NCI-H2196 treated with DMSO at 0.1 percent for 48 hours (cell line): ENCODE results near the gene CDH2.

Source experiments
- DNase-seq: peaks from one replicate; lab custom pipeline; 2025; ENCODE audit not compliant: unreplicated experiment; lab: John Stamatoyannopoulos, UW

CDH2 gene

DNA sequence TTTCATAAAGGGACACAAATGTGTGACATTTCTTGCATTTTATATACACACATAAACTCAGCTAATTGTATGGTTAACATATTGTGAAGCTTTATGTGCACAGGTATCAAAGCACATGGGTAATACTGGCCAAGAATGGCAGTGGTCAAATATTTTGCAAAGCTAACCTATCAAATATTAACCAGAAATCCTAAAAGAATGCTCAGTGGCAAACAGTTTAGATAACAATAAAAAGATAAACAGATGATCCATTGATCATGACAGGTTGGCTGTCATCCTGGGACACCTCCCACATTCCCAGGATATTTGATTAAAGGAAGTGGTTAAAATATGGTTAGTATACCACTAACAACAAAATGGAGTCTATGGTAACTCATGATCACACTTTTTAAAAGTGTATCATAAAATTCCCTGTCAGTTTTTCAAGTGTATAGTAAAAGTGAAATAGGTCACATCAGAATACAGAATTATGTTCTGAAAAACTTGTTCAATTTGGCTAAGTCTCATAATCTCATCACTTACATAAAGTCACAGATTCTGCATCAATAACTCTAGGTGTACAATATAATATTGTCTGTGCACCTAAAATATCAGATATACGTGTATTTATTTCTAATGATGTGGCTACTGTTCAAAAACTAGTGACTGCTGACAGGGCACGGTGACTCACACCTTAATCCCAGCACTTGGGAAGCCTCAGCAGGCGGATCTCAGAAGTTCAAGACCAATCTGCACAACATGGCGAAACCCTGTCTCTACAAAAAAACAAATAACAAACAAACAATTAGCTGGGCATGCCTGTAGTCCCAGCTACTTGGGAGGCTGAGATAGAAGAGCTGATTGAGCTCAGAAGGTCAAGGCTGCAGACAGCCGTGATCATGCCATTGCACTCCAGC lies 48.9 kb downstream of the CDH2 start:
- no peak for DNase-seq

DNA sequence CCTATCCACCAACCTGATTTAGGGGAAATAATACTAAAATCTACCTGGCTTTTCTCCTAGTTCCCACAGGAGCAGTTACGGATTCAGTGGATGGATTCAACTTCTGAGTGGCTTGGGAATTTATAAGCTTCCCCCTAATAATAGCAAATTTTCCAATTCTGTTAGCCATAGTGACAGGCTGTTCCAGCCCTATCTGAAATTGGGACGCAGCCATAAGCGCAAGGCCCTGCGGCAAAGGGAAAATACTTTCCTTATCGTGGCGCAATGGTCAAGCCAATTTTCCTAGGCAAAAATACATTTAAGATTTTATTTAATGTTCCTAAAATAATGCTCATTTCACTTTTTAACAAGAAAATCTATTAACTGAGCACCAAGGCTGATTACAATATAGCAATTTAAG lies 49.7 kb downstream of the CDH2 start:
- no peak for DNase-seq

DNA sequence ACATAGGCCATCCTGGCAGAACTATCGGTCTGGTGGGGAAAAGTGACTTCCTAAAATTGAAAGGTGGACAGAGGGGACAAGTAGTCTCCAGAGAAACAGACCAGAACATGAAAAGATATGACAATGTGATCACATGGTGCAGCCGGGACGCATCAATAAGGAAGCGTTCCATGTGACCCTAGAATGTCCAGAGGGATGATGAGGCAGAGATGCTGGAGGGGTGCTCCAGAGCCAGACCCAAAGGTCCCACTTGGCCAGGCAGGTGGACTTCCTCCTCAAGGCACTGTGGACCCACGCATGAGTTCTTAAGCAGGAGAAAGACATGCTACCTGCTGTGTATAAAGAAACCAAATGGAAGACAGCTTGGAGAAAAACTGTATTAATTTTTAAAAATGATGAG lies 50.2 kb downstream of the CDH2 start:
- DNase-seq, result no peak

DNA sequence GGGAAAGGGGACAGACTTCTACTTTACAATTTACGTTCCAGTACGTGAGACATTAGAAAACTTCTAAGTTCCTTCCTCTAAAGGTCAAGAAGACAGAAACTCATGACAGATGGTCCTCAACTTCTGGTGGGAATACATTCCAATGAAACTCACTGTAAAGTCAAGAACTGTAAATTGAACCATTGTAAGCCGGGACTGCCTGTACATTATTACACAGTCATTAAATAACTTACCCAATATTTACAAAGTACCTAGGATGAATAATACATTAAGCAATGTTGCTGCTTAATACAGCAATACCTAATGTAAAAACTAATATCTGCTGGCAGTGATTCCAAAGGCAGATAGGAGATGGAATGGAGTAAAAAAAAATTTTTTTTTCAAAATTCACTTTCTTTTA lies 51.9 kb downstream of the CDH2 start:
- DNase-seq, result no peak

DNA sequence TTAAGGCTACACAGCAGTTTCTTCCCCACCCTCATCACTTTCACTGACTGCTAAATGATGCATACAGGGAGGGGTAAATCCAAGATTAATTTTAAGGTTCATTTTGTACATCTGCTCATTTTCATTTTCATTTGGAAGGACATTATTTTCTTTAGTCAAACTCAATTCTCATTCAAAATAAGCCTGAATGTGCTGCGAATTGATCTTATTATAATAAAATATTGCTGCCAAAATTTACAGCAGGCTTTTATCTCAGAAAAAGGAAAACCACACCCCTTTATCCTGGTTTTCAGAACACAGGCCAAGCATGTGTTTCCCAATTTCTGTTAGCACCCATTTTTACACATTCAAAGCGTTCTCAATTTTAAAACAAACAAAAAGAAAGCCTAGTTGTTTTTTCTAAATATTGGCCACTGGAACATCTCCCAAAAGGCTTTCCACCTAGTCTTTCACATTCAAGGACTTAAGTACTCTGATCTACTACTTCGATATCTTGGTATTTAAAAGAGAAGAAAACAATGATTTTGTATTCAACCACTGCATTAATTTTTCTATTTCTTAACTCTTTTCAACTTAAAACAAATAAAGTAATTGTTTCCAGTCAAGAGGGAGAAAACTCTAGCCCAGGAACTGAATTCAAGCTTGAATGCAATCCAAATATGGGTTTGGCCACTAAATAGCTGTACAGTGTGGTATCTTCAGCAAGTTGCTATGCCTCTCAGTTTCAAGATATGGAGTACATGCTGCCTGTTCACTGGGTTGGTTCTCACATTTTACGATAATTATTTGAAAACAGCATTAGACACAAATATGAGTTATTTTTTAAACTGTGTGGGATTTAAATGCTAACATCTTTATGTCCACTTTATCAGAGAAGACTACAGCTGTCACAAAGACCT lies 52.5 kb downstream of the CDH2 start:
- no peak for DNase-seq

DNA sequence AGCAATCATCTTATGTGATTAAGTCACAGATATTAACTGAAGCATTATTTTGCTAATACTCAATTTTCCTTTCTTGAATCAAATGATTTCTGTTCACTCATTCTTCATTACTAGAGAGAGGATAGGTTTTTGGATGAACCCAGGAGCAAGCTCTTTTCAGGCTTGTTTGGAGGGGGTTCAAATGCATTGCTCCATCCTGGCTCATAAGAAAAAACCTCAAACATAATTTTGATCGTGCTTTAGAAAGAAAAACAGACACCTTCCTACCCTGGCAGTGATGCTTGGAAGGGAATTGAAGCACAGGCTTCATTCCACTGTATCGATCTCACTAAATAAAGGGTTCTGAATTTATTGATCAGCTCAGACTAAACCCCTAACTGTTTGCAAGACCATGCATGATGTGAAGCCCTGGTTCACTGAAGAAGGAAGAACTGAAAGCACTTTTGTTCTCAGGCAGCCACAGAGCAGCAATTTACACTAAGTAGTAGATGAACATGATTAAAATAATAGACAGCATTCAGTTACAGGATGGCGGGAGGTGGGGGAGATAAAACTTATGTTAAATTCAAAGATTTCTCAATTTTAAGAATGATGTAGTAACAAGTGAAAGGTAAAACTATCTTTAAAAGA lies 53.4 kb downstream of the CDH2 start:
- DNase-seq, result no peak

DNA sequence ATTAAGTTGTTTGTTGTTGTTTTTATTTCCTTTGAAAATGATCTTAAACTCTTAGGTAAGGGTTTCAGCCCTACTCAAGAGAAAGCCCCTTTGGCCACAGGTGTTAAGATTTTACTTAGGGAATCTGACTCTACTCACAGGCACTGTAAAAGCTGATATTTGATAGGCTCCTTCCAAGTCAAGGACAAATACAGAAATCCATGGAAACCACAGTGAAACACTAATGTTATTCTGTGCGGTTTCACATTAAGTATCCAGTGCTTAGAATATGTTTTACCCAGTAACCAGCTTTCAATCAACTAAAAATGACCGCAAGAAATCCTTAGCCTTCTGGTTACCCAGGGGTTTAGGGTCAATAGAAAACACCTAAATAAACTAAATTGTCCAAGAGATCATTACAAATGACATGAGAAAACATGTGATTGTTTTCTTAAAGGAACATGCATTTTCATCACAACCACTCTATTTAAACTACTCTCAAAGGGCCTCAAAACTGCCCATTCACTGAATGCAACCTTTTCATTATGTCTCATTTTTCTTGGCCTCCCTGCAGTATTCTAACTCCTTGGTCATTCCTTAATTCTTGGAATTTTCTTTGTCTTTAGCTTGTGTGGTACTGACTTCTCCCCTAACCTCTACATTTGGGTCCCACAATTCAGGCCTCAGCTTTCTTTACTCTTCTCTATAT lies 56.0 kb downstream of the CDH2 start:
- DNase-seq, result no peak

DNA sequence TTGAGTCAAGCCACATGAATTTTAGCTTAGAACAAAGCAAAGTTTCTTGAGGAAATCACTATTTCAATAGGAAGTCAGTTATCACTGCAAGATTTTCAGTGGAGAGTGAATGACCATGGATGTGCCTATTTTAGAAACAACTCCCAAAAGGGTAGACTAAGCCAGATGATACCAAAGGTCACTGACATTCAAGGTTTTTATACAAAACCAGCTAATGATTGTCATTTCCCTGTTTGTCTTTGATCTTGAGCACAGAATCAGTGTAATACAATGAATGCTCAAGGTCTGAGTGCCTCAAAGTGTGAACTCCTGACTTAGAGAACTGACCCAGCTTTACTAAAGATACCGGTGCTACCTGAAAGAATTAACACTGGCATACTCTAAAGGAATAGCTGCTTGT lies 60.5 kb downstream of the CDH2 start:
- DNase-seq, result no peak

DNA sequence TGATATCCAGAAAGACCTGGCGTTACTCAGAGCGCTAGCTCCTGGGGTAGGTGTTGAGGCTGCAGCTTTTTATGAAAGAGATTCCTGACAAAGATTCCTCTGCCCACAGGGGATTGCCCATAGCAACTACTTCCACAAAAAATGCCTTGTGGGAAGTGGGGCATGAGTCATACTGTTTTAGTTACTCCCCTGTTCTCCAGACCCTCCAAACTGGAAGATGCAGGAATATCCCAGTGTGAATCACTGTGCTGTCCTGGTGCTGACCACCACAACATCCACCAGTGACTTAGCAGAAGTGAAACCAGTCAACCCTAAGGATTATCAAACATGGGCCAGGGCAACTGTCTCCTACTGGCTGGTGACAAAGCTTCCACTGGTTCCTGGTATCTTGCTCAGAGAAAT lies 61.8 kb downstream of the CDH2 start:
- no peak for DNase-seq

DNA sequence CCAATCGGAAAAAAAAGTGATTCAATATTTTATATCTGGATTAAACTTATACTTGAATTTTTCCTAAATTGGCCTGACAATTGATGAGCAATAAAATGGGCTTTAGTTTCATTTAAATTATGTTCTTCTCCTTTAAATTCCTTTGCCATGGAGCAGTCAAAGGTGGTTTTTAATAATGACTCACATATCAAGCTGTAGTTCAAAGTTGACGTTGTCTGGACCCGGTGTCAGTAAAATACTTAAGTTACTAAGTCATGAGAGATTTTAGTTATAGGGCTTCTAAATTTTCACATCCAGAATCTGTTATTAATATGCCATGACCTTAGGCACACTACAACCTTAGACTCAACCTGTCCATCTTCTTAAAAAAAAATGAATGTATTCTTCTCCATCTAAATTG lies 62.5 kb downstream of the CDH2 start:
- no peak for DNase-seq

DNA sequence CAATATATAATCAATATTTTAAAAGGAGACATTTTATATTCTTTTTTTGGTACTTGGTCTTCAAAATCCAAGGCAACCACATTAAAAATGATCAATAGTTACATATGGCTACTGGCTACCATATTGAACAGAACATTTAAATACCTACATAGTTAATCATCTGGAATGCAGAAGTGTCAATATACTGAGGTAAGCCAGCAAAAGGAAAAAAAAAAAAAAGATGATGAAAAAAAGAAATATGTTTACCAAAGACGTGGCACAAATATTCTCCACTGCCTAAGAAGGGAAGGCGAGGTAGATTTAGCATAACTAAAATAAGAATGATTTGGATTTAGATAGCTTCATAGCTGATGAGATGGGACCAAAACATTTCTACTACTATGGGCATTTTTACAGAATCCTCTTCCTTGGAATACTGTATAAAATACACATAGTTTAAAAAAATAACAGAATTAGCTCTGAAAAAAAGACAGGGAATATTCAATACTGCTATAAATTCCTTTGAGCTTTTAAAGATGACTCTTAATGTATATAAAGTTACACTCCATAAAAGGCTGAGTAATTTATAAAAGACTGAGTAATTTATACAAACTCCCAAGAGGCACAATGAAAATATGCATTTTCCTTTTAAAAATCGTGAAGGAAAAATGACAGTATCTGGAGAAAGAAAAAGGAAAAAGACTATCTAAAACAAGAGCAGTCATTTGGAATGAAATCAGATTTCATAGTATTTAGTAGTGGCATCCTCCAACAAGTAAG lies 63.5 kb downstream of the CDH2 start:
- no peak for DNase-seq

DNA sequence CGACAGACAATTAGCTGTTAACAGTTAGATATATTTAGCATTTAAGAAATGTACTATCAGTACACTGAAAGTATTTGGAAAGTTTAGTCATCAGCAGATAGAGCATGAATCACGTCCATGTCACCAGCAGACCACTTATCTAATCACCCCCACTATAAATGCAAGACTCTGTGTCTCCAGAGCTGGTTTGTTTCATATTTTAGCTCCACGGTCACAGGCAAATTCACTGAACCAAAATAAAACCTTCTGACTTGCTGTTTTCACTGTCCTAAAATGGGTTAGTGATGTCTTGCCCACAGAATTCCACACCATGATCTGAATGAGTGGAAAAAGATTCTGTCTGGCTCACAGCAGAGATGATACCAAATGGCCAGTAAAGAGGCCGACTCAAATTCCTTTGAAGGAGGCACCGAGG lies 64.9 kb downstream of the CDH2 start:
- no peak for DNase-seq

DNA sequence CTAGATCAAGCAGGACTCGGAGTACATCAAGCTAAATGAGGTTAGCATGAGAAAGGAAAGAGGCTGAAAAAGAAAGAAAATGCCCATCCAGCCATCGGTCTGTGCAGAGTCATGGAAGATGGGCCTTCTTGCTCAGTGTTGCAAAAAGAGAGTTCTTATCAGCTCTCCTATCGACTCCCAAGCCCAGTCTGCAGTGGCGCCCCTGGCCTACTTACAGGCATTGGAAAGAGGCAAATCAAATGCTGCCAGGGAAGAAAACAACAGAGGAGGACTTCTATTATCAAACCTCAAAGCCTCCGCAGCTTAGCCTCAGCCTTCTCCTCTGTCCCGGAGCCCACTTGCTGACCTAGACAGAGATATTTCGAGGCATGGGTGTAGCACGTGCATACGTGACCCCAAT lies 66.0 kb downstream of the CDH2 start:
- no peak for DNase-seq

DNA sequence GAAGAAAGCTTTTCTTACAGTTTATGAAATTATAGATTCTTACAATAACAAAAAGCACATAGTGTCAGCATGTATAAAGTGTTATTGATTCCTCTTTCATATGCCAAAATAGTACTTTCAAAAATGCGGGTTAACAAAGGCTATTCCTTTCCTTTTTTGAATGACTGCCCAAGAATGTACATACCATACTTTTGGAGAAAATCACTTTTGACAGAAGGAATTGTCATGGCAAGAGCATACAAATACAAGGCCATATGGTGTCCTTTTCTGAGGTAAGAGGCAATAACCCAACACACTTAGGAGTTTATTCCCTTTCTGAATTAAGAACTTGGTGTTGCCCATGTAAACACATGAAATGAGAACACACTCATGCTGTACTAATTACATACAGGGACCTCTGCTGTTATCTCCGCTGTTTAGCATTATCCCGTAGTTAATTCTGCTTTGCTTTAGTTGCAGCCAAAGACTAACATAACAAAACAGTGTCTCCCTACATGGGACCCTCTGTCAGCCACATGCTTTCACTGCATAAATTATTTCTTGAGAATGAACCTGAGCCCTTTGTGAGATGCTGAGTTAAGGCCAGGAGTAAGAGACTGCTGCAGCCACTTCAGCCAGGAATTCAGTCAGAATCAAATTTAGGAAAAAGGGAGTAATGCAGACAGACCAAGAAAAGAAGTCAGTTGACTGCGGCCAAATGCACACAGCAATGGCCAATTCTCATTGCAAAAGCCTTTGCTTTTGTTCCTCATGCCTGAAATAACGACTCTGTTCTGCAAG lies 67.0 kb downstream of the CDH2 start:
- DNase-seq, result no peak

DNA sequence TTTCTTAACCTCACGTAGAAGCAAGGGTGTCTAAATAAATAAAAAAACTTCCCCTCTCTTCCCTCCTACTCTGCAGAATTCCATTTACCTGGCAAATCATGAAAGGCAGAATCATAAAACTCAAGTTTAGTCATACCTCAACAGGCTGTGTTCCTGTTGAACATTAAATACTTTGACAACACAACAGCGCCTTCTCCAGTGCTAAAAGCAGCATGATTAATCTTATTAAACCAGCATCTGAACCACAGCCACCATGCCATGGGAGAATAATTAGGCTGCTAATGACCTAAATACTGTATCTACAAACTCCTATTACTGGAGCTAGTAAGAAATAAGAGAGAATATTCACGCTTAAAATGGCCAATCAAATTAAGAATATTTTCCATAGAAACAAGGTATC lies 68.1 kb downstream of the CDH2 start:
- no peak for DNase-seq

DNA sequence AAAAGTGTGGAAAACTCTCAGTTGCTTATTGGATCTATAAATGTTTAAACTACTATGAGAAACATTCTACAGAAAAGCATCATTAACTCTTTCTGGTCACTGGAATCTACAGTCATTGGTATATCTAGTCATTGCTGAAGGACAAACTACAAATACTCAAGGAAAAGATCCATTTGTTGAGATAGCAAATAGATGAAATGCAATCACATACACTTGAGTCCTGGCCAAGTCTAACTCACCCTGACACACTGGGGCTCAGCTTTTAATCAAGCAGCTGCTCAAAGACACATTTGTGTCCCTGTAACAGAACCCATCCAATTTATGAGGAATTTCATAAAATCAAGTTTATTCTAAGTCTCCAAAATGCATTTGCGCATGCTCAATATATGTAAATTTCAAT lies 68.7 kb downstream of the CDH2 start:
- DNase-seq, result no peak

DNA sequence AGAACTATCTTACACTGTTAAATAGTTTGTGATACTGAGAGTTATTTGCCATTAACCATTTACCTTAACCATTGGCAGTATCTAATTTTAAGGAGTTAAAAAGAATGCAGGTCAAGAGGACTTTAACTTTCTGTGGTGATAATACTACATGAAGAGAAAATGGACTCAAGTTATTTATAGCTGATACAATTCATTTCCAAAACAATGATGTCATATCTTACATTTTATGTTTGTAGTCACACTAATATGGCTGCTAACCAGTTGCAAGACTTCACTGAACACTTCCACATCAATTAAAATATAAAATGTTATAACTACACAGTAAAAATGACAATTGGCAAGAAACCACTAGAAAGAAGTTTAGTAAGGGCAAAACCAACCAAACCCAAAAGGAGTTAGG lies 77.7 kb downstream of the CDH2 start:
- no peak for DNase-seq

DNA sequence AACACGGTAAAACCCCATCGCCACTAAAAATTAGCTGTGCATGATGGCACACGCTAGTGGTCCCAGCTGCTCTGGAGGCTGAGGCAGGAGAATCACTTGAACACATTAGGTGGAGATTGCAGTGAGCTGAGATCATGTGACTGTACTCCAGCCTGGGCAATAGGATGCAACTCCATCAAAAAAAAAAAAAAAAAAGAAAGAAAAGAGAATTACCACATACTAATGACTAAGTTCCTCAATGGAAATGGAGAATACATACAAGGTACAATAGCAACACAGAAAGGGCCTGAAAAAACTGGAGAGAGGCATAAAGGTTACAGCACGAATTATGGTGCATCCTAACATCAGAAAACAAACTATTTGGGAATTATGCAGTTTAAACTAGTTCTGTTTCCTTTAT lies 81.3 kb downstream of the CDH2 start:
- DNase-seq, result no peak

DNA sequence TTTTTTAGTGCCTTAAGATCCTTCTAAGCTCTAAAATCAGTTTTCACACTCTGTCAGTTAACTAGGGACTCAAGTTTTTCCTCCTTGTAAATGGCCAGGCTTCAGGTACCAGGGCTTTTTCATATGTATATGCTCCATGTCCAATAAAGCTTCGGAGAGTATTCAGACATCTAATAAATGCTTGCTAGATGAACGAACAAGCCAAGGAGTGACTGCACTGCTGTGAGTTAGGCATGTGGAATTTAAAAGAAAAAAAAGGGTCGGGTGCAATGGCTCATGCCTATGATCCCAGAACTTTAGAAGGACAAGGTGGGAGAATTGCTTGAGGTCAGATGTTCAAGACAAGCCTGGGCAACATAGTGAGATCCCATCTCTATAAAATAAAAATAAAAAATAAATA lies 81.9 kb downstream of the CDH2 start:
- DNase-seq, result no peak

DNA sequence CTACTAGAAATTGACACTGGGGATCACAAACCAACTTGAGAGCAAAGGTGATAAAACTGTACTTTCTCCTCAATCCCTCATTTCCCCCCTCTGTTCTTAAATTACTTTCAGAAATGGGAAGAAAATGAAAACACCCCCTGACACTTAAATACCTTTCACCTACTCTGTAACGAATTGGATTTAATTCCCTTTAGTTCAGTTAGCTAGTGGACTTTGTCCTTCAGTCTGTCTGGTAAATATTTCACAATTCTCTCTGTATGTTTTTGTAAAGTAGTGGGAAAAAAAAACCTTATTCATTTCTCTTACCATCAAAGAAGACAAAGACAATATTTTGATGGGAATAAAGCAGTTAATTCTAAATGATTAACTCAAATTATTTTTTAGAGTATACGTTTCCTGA lies 85.7 kb downstream of the CDH2 start:
- DNase-seq, result no peak
